Smooth muscle cell (in vitro differentiated cells): ENCODE data around the gene CDYL2. TPM values are rescaled to one million over a fixed set of nuclear protein-coding genes. Genes with fewer than 3 reads are reported as not detected.
"Not testable (repeated sequence)": the region's sequence is repeated elsewhere in the genome, so short reads cannot be mapped to it uniquely, and the experiment has no call there.

ENCODE experiments used
- DNase-seq: peaks from one replicate; lab custom pipeline; 2025; ENCODE audit not compliant: unreplicated experiment; lab: John Stamatoyannopoulos, UW
- H2AFZ ChIP-seq: fragments of 200-600 bp; sonication (generic); 2 replicates; pipeline ENCODE4 v1.6.0; 2016; ENCODE audit warnings: antibody characterized with exemption, low read depth, mild to moderate bottlenecking
- H3F3A ChIP-seq: fragments of 200-600 bp; sonication (generic); 2 replicates; pipeline ENCODE4 v1.6.0; 2017; ENCODE audit warnings: antibody characterized with exemption, low read depth
- H3K27ac ChIP-seq: fragments of 200-600 bp; sonication (generic); 2 replicates; pipeline ENCODE4 v1.5.1; 2016; ENCODE audit warnings: low read depth, mild to moderate bottlenecking
- H3K27me3 ChIP-seq: fragments of 200-600 bp; sonication (generic); 2 replicates; pipeline ENCODE4 v1.6.1; 2016; ENCODE audit warnings: low read depth, mild to moderate bottlenecking
- H3K36me3 ChIP-seq: fragments of 200-600 bp; sonication (generic); 2 replicates; pipeline ENCODE4 v1.5.1; 2016; ENCODE audit warnings: low read depth
- H3K4me1 ChIP-seq: fragments of 200-600 bp; sonication (generic); 2 replicates; pipeline ENCODE4 v1.5.1; 2016; ENCODE audit warnings: low read depth
- H3K4me2 ChIP-seq: fragments of 200-600 bp; sonication (generic); 2 replicates; pipeline ENCODE4 v1.6.0; 2016; ENCODE audit warnings: mild to moderate bottlenecking
- H3K4me3 ChIP-seq: fragments of 200-600 bp; sonication (generic); 2 replicates; pipeline ENCODE4 v1.5.1; 2016; ENCODE audit warnings: mild to moderate bottlenecking
- H3K79me2 ChIP-seq: fragments of 200-600 bp; sonication (generic); 2 replicates; pipeline ENCODE4 v1.6.0; 2016; ENCODE audit warnings: low read depth, mild to moderate bottlenecking
- H3K9ac ChIP-seq: fragments of 200-600 bp; sonication (generic); 2 replicates; pipeline ENCODE4 v1.6.0; 2016; ENCODE audit warnings: low read depth
- H3K9me3 ChIP-seq: fragments of 200-600 bp; sonication (generic); replicated peaks from 2 replicates; pipeline ENCODE4 v1.5.1; 2016; ENCODE audit warnings: low read depth
- H4K20me1 ChIP-seq: fragments of 200-600 bp; sonication (generic); 2 replicates; pipeline ENCODE4 v1.6.0; 2016; ENCODE audit warnings: low read depth
- WGBS: methylation state at CpG from one replicate; pipeline ENCODE4 v1.1.7; 2016; ENCODE audit warnings: low lambda C conversion rate; 5-methylcytosine and 5-hydroxymethylcytosine counted together
- polyA plus RNA-seq: library from polyadenylated mRNA; unstranded; fragments of >200 nt; fragmentation: Nextera tagmentation; extraction: Ambion mirVana; gene quantifications from 2 replicates; pipeline ENCODE4 v1.2.1, GENCODE V29; 2016
- total RNA-seq: library from RNA; depleted of rRNA; stranded (reverse); fragments of >200 nt; gene quantifications from 2 replicates; pipeline ENCODE4 v1.2.3, GENCODE V29; 2014
- TF ChIP-seq, protein P1 (sequence below): fragments of 200-600 bp; sonication (generic); IDR thresholded peaks from 2 replicates; pipeline ENCODE4 v1.5.1; 2017; ENCODE audit warnings: borderline replicate concordance, mild to moderate bottlenecking, antibody characterized with exemption; ENCODE audit not compliant: insufficient read depth, poor library complexity, severe bottlenecking

Gene CDYL2
- total and polyA plus RNA-seq, 2 experiments from 2014 or later, result 2.0 to 2.9 TPM

DNA sequence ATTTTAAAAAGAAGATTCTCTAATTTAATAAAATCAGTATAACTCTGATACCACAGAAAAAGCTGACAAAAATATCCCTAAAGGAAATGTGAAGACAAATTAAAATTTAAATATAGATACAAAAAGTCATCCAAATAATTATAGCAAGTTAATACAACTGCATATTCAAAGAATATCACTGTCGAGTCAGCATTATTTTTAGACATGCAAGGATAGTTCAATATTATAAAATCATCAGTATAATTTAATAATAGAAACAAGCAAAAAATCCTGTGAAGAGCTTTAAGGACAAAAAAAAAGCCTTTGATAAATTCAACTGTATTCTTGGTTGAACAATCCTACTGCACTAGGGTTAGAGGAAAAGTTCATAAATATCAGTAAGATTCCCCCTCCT, 21.0 kb upstream of the CDYL2 start:
- no peaks in the 10 kb centered on the region for H3K4me1 ChIP-seq
- H2AFZ ChIP-seq, result no peak overlapping the region
- TF ChIP-seq, protein P1, sequence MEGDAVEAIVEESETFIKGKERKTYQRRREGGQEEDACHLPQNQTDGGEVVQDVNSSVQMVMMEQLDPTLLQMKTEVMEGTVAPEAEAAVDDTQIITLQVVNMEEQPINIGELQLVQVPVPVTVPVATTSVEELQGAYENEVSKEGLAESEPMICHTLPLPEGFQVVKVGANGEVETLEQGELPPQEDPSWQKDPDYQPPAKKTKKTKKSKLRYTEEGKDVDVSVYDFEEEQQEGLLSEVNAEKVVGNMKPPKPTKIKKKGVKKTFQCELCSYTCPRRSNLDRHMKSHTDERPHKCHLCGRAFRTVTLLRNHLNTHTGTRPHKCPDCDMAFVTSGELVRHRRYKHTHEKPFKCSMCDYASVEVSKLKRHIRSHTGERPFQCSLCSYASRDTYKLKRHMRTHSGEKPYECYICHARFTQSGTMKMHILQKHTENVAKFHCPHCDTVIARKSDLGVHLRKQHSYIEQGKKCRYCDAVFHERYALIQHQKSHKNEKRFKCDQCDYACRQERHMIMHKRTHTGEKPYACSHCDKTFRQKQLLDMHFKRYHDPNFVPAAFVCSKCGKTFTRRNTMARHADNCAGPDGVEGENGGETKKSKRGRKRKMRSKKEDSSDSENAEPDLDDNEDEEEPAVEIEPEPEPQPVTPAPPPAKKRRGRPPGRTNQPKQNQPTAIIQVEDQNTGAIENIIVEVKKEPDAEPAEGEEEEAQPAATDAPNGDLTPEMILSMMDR, result no peak
- WGBS, result 97% methylated on average over 1 of the region's 1 CpG
- H3K36me3 ChIP-seq, result no peaks in the 10 kb centered on the region
- no peak overlapping the region for H3K4me2 ChIP-seq
- H3F3A ChIP-seq, result no peaks in the 10 kb centered on the region
- no peak overlapping the region for H3K9ac ChIP-seq
- no peaks in the 10 kb centered on the region for H3K79me2 ChIP-seq
- no peaks in the 10 kb centered on the region for H4K20me1 ChIP-seq
- peaks cover 41% of the 10 kb centered on the region for H3K27me3 ChIP-seq
- H3K27ac ChIP-seq, result no peak overlapping the region
- no peak overlapping the region for H3K4me3 ChIP-seq
- no peak for DNase-seq
- no peaks in the 10 kb centered on the region for H3K9me3 ChIP-seq

DNA sequence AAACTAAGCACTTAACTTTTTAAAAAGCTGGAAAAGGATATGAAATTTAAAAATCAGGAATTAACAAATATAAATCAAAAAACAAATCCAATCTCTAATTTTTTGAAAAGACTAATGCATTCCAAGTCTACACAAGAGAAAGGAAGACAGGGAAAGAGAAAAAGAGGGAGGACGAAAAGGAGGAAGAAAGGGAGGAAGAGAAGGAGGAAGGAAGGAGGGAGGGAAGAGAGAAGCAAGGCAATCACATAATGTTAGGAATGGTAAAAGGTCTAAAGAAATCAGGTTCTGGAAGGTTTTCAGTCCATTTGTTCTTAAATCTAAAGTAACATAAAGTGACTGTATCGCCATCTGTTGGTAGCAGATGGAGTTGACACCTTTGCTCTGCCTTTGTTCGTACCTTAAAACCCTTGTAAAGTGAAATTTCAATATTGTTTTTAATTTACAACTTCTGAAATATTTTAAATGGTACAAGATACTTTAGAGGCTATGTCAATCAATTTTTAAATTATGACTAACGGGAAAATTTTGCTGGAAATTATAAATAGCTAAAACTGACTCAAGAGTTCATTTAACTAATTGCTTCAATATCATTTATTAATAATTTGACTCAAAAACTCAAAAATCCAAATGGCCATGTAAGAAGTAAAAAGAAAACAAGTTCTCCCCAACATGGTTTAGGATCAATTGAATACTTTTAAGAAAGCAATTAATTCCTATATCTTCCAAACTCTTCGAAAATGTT, 20.4 kb upstream of the CDYL2 start:
- H3K4me2 ChIP-seq, result no peak overlapping the region
- H3K9ac ChIP-seq, result no peak overlapping the region
- no peaks in the 10 kb centered on the region for H4K20me1 ChIP-seq
- no peak overlapping the region for H3K4me3 ChIP-seq
- no peak overlapping the region for H2AFZ ChIP-seq
- no peaks in the 10 kb centered on the region for H3K79me2 ChIP-seq
- no peak for DNase-seq
- H3K36me3 ChIP-seq, result no peaks in the 10 kb centered on the region
- WGBS, result 25% methylated on average over 5 of the region's 5 CpGs
- no peaks in the 10 kb centered on the region for H3K4me1 ChIP-seq
- H3K9me3 ChIP-seq, result no peaks in the 10 kb centered on the region
- H3K27me3 ChIP-seq, result peaks cover 41% of the 10 kb centered on the region
- TF ChIP-seq, protein P1, result peak; percentile 78
- no peaks in the 10 kb centered on the region for H3F3A ChIP-seq
- no peak overlapping the region for H3K27ac ChIP-seq

DNA sequence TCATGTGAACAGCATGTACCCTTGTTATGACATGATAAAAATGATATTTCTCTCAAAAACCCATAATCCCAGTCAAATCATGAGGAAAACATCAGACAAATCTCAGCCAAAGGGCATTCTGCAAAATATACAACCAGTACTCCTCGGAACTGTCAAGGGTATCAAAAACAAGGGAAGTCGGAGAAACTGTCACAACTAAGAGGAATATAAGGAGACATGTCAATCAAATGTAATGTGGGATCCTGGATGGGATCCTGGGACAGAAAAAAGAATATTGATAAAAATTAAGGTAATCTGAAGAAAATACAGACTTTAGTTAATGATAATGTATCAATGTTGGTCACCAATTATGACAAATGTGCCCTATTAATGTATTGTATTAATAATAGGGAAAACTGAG, 15.6 kb upstream of the CDYL2 start:
- WGBS, result 90% methylated on average over 2 of the region's 2 CpGs
- Histone ChIP-seq H3K27me3 (peaks cover 25% of the 10 kb centered on the region), H3K36me3 (no peaks in the 10 kb centered on the region), H3K4me2 (no peak overlapping the region), H3K27ac (no peak overlapping the region), H4K20me1 (no peaks in the 10 kb centered on the region), H3K79me2 (no peaks in the 10 kb centered on the region), H3F3A (no peaks in the 10 kb centered on the region), H3K4me3 (no peak overlapping the region), H2AFZ (no peak overlapping the region), H3K9ac (no peak overlapping the region), H3K9me3 (no peaks in the 10 kb centered on the region), H3K4me1 (no peaks in the 10 kb centered on the region)
- no peak for DNase-seq
- TF ChIP-seq, protein P1, result no peak

DNA sequence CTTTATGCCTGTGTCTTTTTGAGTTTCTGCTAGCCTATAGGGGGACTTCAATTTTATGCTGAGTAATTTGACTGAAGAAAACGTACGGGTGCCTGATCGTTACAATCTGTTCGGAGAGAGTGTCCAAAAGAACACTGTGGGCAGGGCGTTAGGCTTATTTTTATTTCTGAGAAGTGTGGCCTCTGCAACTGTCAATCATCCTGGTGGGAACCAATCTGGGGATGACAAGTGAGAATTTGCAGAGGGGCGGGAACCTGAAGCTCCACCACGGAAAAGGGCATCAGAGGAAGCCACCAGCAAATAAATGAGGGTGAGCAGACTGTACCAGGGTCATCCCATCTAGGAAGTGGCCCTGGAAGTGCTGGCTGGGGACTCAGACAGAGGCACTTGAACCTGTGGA, 12.0 kb upstream of the CDYL2 start:
- no peak for DNase-seq
- no peaks in the 10 kb centered on the region for H4K20me1 ChIP-seq
- H3K9me3 ChIP-seq, result no peaks in the 10 kb centered on the region
- no peaks in the 10 kb centered on the region for H3F3A ChIP-seq
- H3K4me3 ChIP-seq, result no peak overlapping the region
- H3K4me1 ChIP-seq, result no peaks in the 10 kb centered on the region
- H3K9ac ChIP-seq, result no peak overlapping the region
- H3K4me2 ChIP-seq, result no peak overlapping the region
- no peak overlapping the region for H2AFZ ChIP-seq
- no peaks in the 10 kb centered on the region for H3K79me2 ChIP-seq
- TF ChIP-seq, protein P1, result no peak
- WGBS, result 84% methylated on average over 7 of the region's 7 CpGs
- H3K27ac ChIP-seq, result no peak overlapping the region
- peaks cover 25% of the 10 kb centered on the region for H3K27me3 ChIP-seq
- no peaks in the 10 kb centered on the region for H3K36me3 ChIP-seq

DNA sequence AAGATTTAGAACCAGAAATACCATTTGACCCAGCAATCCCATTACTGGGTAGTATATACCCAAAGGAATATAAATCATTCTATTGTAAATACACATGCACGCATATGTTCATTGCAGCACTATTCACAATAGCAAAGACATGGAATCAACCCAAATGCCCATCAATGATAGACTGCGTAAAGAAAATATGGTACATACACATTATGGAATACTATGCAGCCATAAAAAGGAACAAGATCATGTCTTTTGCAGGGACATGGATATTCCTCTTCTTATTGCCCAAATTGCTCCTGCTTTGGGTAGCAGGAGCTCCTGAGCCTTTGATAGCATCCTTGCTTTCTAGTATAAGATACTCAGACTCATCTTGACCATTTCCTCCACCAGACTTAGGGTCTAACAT, 10.9 kb upstream of the CDYL2 start:
- H3K4me2 ChIP-seq, H3K4me1 ChIP-seq, H4K20me1 ChIP-seq, H3K27ac ChIP-seq, H3K9me3 ChIP-seq, H3F3A ChIP-seq, H3K36me3 ChIP-seq, H3K9ac ChIP-seq, DNase-seq, H3K79me2 ChIP-seq, H3K4me3 ChIP-seq, H2AFZ ChIP-seq: not testable (repeated sequence)
- H3K27me3 ChIP-seq, result peaks cover 22% of the 10 kb centered on the region
- 95% methylated on average over 2 of the region's 2 CpGs for WGBS
